Liver (tissue), 9 donors: Measurements from ENCODE around the gene PVALEF. TPM values are rescaled to one million over a fixed set of nuclear protein-coding genes. Genes with fewer than 3 reads are reported as not detected.
"Not testable (repeated sequence)": the region's sequence is repeated elsewhere in the genome, so short reads cannot be mapped to it uniquely, and the experiment has no call there.

Source experiments
- DNase-seq: peaks from one replicate; pipeline ENCODE4 v3.0.0-alpha.2; 2017; ENCODE audit warnings: low spot score
- H3K27ac ChIP-seq, 2 donors: one replicate each; pipeline ENCODE4 v1.7.0; 2013; ENCODE audit warnings: inconsistent platforms in 2 of 2, low read length in 2 of 2, control low read depth in 1 of 2, low read depth in 1 of 2, mild to moderate bottlenecking in 1 of 2
- H3K27me3 ChIP-seq, 4 donors: one replicate each; pipeline versions ENCODE4 v1.6.1 to v1.7.0; 2013; ENCODE audit warnings: low read length in 3 of 4, inconsistent platforms in 1 of 4, mild to moderate bottlenecking in 1 of 4, moderate library complexity in 1 of 4; ENCODE audit not compliant: control insufficient read depth in 4 of 4, insufficient read depth in 4 of 4
- H3K36me3 ChIP-seq, 4 donors: one replicate each; pipeline versions ENCODE4 v1.6.1 to v1.7.0; 2013; ENCODE audit warnings: low read length in 3 of 4, mild to moderate bottlenecking in 3 of 4, low read depth in 1 of 4, moderate library complexity in 1 of 4; ENCODE audit not compliant: control insufficient read depth in 4 of 4, insufficient read depth in 3 of 4
- H3K4me1 ChIP-seq, 4 donors: one replicate each; pipeline versions ENCODE4 v1.6.1 to v1.7.0; 2013; ENCODE audit warnings: low read length in 3 of 4, mild to moderate bottlenecking in 3 of 4, moderate library complexity in 1 of 4; ENCODE audit not compliant: control insufficient read depth in 4 of 4, insufficient read depth in 4 of 4
- H3K4me3 ChIP-seq, 3 donors: one replicate each; pipeline versions ENCODE4 v1.6.1 to v1.7.0; 2013; ENCODE audit warnings: low read length in 3 of 3, control low read depth in 1 of 3, low read depth in 1 of 3, mild to moderate bottlenecking in 1 of 3
- H3K9ac ChIP-seq, 2 donors: one replicate each; pipeline ENCODE4 v1.7.0; 2013; ENCODE audit warnings: low read length in 2 of 2, mild to moderate bottlenecking in 2 of 2, moderate library complexity in 2 of 2, control low read depth in 1 of 2, low read depth in 1 of 2
- H3K9me3 ChIP-seq, 4 donors: one replicate each; pipeline versions ENCODE4 v1.6.1 to v1.7.0; 2013; ENCODE audit warnings: low read length in 3 of 4; ENCODE audit not compliant: control insufficient read depth in 4 of 4
- EGR1 ChIP-seq, 2 donors: IDR thresholded peaks; 2 replicates each; pipeline ENCODE4 v1.6.1; 2016 to 2018; ENCODE audit warnings: antibody characterized with exemption in 2 of 2, low read depth in 2 of 2
- GABPA ChIP-seq, 2 donors: IDR thresholded peaks in 1 of 2; conservative IDR thresholded peaks in 1 of 2; 2 replicates each; pipeline ENCODE4 v1.6.1; 2016; ENCODE audit warnings: antibody characterized with exemption in 2 of 2, mild to moderate bottlenecking in 1 of 2, moderate library complexity in 1 of 2
- HNF4G ChIP-seq: IDR thresholded peaks from 2 replicates; pipeline ENCODE4 v1.6.1; 2016; ENCODE audit warnings: antibody characterized with exemption
- JUND ChIP-seq, 2 donors: IDR thresholded peaks; 2 replicates each; pipeline ENCODE4 v1.6.1; 2016; ENCODE audit warnings: antibody characterized with exemption in 2 of 2
- MAX ChIP-seq: IDR thresholded peaks from 2 replicates; pipeline ENCODE4 v1.6.1; 2016; ENCODE audit warnings: antibody characterized with exemption
- RAD21 ChIP-seq, 2 donors: IDR thresholded peaks; 2 replicates each; pipeline ENCODE4 v1.6.1; 2016; ENCODE audit warnings: antibody characterized with exemption in 2 of 2, mild to moderate bottlenecking in 2 of 2
- REST ChIP-seq: IDR thresholded peaks from 2 replicates; pipeline ENCODE4 v1.6.1; 2016; ENCODE audit warnings: antibody characterized with exemption, mild to moderate bottlenecking
- TAF1 ChIP-seq: conservative IDR thresholded peaks from 2 replicates; pipeline ENCODE4 v1.6.1; 2016; ENCODE audit warnings: antibody characterized with exemption, mild to moderate bottlenecking
- YY1 ChIP-seq: IDR thresholded peaks from 2 replicates; pipeline ENCODE4 v1.6.1; 2016; ENCODE audit warnings: antibody characterized with exemption, mild to moderate bottlenecking
- WGBS: extraction: QIAGEN DNeasy Blood & Tissue Kit; methylation state at CpG from one replicate; pipeline ENCODE4 v1.1.7; 2013; 5-methylcytosine and 5-hydroxymethylcytosine counted together
- polyA plus RNA-seq, 2 donors: library from polyadenylated mRNA; stranded (reverse) in 1 of 2; unstranded in 1 of 2; fragments of 200-250 nt in 1 of 2; fragments of >200 nt in 1 of 2; fragmentation: Nextera tagmentation in 1 of 2; extraction: Ambion mirVana in 1 of 2; gene quantifications; one replicate each; pipeline versions ENCODE4 v1.2.1 to v1.2.3, GENCODE V29; 2013 to 2015
- total RNA-seq, 2 donors: library from RNA; depleted of rRNA; stranded (reverse); fragments of >200 nt; gene quantifications; one replicate each; pipeline ENCODE4 v1.2.3, GENCODE V29; 2014
- TF ChIP-seq, protein P1 (sequence below): fragments of 150-350 bp; IDR thresholded peaks from 2 replicates; pipeline ENCODE4 v1.5.1; 2017; ENCODE audit warnings: improper control_type of control experiment, low read depth, low read length; ENCODE audit not compliant: missing input control
- TF ChIP-seq, protein P2 (sequence below): IDR thresholded peaks from 2 replicates; pipeline ENCODE4 v1.6.1; 2016; ENCODE audit warnings: antibody characterized with exemption
- donor health status: healthy.
- donor health status: healthy.
- donor health status: healthy.
- donor health status: healthy.
- donor health status: healthy.

The PVALEF gene
- total and polyA plus RNA-seq, 4 donors, result not detected

GRCh38 chr17:81143717-81144422, 21.4 kb upstream of the PVALEF start (continued):
- TF ChIP-seq REST, result no peak
- TF ChIP-seq GABPA (IDR thresholded peaks at IDR 0.05 in 1 of 2, conservative IDR thresholded peaks at IDR 0.05 in 1 of 2), result no peak

DNA sequence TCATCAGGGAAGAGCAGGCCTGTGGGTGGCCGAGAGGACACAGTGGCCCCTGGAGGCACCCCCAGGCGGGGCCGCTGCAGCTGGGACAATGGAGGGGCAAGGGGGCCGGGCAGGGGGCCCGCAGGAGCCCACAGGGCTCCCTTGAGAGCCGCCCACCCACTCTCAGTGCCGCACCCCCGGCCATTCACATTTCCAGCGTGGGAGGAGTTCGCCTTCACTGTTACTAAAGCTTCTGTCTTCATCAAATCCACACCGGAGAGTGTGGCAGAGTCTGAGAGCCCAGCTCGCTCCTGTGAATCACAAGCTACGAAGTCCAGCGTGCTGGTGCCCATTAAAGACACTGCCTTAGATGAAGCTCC, 20.9 kb upstream of the PVALEF start:
- Histone ChIP-seq H3K4me1 (no peaks in the 10 kb centered on the region), H3K4me3 (no peak overlapping the region), H3K36me3 (no peaks in the 10 kb centered on the region), H3K9me3 (no peaks in the 10 kb centered on the region), H3K9ac (no peak overlapping the region), H3K27me3 (no peaks in the 10 kb centered on the region), H3K27ac (no peak overlapping the region)
- 89% methylated on average over 14 of the region's 14 CpGs for WGBS
- DNase-seq, result no peak
- TF ChIP-seq MAX, result no peak
- TF ChIP-seq TAF1, result no peak
- no peak for TF ChIP-seq GABPA (IDR thresholded peaks at IDR 0.05 in 1 of 2, conservative IDR thresholded peaks at IDR 0.05 in 1 of 2)
- TF ChIP-seq, protein P1, sequence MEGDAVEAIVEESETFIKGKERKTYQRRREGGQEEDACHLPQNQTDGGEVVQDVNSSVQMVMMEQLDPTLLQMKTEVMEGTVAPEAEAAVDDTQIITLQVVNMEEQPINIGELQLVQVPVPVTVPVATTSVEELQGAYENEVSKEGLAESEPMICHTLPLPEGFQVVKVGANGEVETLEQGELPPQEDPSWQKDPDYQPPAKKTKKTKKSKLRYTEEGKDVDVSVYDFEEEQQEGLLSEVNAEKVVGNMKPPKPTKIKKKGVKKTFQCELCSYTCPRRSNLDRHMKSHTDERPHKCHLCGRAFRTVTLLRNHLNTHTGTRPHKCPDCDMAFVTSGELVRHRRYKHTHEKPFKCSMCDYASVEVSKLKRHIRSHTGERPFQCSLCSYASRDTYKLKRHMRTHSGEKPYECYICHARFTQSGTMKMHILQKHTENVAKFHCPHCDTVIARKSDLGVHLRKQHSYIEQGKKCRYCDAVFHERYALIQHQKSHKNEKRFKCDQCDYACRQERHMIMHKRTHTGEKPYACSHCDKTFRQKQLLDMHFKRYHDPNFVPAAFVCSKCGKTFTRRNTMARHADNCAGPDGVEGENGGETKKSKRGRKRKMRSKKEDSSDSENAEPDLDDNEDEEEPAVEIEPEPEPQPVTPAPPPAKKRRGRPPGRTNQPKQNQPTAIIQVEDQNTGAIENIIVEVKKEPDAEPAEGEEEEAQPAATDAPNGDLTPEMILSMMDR, result no peak
- no peak for TF ChIP-seq JUND (IDR thresholded peaks at IDR 0.05)
- TF ChIP-seq YY1, result no peak
- no peak for TF ChIP-seq EGR1 (IDR thresholded peaks at IDR 0.05; ENCODE audit: low read depth in 2 of 2)
- TF ChIP-seq RAD21 (IDR thresholded peaks at IDR 0.05), result no peak
- TF ChIP-seq REST, result no peak
- TF ChIP-seq, protein P2, sequence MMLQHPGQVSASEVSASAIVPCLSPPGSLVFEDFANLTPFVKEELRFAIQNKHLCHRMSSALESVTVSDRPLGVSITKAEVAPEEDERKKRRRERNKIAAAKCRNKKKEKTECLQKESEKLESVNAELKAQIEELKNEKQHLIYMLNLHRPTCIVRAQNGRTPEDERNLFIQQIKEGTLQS, result no peak
- TF ChIP-seq HNF4G, result no peak

- H3K9ac ChIP-seq, H3K27me3 ChIP-seq, H3K36me3 ChIP-seq, H3K27ac ChIP-seq, H3K4me1 ChIP-seq, H3K4me3 ChIP-seq, DNase-seq, H3K9me3 ChIP-seq: not testable (repeated sequence)
- WGBS, result 77% methylated on average over 10 of the region's 10 CpGs
These were observed 19.1 kb upstream of the PVALEF start for GRCh38 chr17:81146208-81146607.
